Thyroid gland (tissue), 4 donors: ENCODE measurements around the gene SH3RF1.

Source experiments
- CTCF ChIP-seq, 6 experiments: fragments of 200-600 bp in 3 of 6; fragments of 450-650 bp in 3 of 6; sonication (generic) in 3 of 6; IDR thresholded peaks; one replicate each; pipeline ENCODE4 v1.5.1; 2016 to 2019; ENCODE audit warnings: antibody characterized with exemption in 6 of 6, mild to moderate bottlenecking in 2 of 6, inconsistent platforms in 1 of 6, moderate library complexity in 1 of 6
- POLR2A ChIP-seq, 2 donors: fragments of 450-650 bp; IDR thresholded peaks; one replicate each; pipeline ENCODE4 v1.6.1; 2017; ENCODE audit warnings: antibody characterized with exemption in 2 of 2, mild to moderate bottlenecking in 2 of 2, moderate library complexity in 1 of 2

- TF ChIP-seq CTCF (IDR thresholded peaks at IDR 0.05) (no peak), POLR2A (IDR thresholded peaks at IDR 0.05) (no peak)
Observed at GRCh38 chr4:169098532-169098931, 172.2 kb downstream of the SH3RF1 start.
